H1 (cell line): ENCODE measurements around the gene SEC61A1.

ENCODE experiments used
- CBX8 ChIP-seq: fragments of 300-800, 300-1000 bp; sonication (generic); IDR thresholded peaks from 2 replicates; pipeline ENCODE4 v1.7.1; 2016; ENCODE audit warnings: low read depth, low read length, borderline replicate concordance
- EP300 ChIP-seq, 2 experiments: IDR thresholded peaks; 1 replicate in 1 of 2; 2 replicates in 1 of 2; pipeline ENCODE4 v1.6.1; 2011 to 2012; ENCODE audit warnings: low read depth in 2 of 2, low read length in 2 of 2, mild to moderate bottlenecking in 2 of 2, borderline replicate concordance in 1 of 2, inconsistent platforms in 1 of 2, moderate library complexity in 1 of 2
- JUN ChIP-seq: IDR thresholded peaks from 2 replicates; pipeline ENCODE4 v1.6.1; 2011; ENCODE audit warnings: low read depth, mild to moderate bottlenecking, improper control_type of control experiment, low read length
- POLR2A ChIP-seq, 2 experiments: IDR thresholded peaks; 1 replicate in 1 of 2; 2 replicates in 1 of 2; pipeline ENCODE4 v1.6.1; 2011; ENCODE audit warnings: low read depth in 2 of 2, low read length in 2 of 2, mild to moderate bottlenecking in 2 of 2; ENCODE audit errors: control extremely low read depth in 1 of 2
- RBBP5 ChIP-seq: IDR thresholded peaks from 2 replicates; pipeline ENCODE4 v1.7.1; 2012; ENCODE audit warnings: low read depth, mild to moderate bottlenecking, inconsistent platforms, low read length, moderate library complexity, borderline replicate concordance
- TF ChIP-seq, protein P1 (sequence below): IDR thresholded peaks from 2 replicates; pipeline ENCODE4 v1.6.1; 2012; ENCODE audit warnings: inconsistent platforms
- TF ChIP-seq, protein P2 (sequence below), 3 experiments: IDR thresholded peaks; 1 replicate in 2 of 3; 2 replicates in 1 of 3; pipeline versions ENCODE4 v1.5.1 to v1.6.1; 2011; ENCODE audit warnings: low read length in 3 of 3, mild to moderate bottlenecking in 3 of 3, inconsistent platforms in 2 of 3, low read depth in 1 of 3, moderate library complexity in 1 of 3; ENCODE audit not compliant: insufficient read depth in 1 of 3; ENCODE audit errors: control extremely low read depth in 1 of 3

DNA sequence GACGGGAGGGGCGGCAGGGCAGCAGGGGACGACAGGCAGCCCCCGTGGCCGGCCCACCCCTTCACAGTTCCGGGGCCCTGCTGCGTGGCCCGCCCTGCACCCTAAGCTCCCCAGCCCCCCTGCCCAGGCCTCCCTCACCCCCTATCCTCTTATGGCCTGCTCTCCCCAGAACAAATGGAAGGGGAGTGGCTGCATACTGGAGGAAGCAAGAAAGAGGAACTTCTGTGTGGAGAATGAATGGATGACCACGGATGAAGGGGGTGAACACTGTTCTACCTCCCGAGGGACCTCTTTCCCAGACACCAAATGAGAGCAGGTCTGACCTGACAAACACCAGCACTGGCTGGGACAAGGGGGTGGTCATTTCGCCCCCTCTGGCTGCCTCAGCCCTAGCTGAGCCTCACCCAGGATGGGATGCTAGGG is 25.0 kb downstream of the SEC61A1 start:
- TF ChIP-seq, protein P1, sequence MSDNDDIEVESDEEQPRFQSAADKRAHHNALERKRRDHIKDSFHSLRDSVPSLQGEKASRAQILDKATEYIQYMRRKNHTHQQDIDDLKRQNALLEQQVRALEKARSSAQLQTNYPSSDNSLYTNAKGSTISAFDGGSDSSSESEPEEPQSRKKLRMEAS, result no peak
- TF ChIP-seq, protein P2, sequence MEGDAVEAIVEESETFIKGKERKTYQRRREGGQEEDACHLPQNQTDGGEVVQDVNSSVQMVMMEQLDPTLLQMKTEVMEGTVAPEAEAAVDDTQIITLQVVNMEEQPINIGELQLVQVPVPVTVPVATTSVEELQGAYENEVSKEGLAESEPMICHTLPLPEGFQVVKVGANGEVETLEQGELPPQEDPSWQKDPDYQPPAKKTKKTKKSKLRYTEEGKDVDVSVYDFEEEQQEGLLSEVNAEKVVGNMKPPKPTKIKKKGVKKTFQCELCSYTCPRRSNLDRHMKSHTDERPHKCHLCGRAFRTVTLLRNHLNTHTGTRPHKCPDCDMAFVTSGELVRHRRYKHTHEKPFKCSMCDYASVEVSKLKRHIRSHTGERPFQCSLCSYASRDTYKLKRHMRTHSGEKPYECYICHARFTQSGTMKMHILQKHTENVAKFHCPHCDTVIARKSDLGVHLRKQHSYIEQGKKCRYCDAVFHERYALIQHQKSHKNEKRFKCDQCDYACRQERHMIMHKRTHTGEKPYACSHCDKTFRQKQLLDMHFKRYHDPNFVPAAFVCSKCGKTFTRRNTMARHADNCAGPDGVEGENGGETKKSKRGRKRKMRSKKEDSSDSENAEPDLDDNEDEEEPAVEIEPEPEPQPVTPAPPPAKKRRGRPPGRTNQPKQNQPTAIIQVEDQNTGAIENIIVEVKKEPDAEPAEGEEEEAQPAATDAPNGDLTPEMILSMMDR (IDR thresholded peaks at IDR 0.05; ENCODE audit: control extremely low read depth in 1 of 3, insufficient read depth in 1 of 3, low read depth in 1 of 3, low read length in 3 of 3), result no peak
- TF ChIP-seq POLR2A (IDR thresholded peaks at IDR 0.05; ENCODE audit: control extremely low read depth in 1 of 2, low read depth in 2 of 2, low read length in 2 of 2) (no peak), JUN (no peak), RBBP5 (no peak), CBX8 (no peak), EP300 (IDR thresholded peaks at IDR 0.05; ENCODE audit: borderline replicate concordance in 1 of 2, low read depth in 2 of 2, low read length in 2 of 2) (no peak)
